Left cardiac atrium (tissue), 4 donors: ENCODE measurements around the gene DUSP16. TPM values are rescaled to one million over a fixed set of nuclear protein-coding genes. Genes with fewer than 3 reads are reported as not detected.
"Not testable (repeated sequence)": the region's sequence is repeated elsewhere in the genome, so short reads cannot be mapped to it uniquely, and the experiment has no call there.

ENCODE experiments used
- ATAC-seq, 2 donors: fragments of 200-7000 bp; cut with Tn5 transposase; one replicate each; pipeline ENCODE4 v1.9.1; 2020; ENCODE audit warnings: mild to moderate bottlenecking in 2 of 2, moderate library complexity in 2 of 2
- DNase-seq: peaks from one replicate; pipeline ENCODE4 v3.0.0-alpha.2; 2020
- intact Hi-C, 2 donors: fragments of 100-400 bp; cut with DNase I; formaldehyde crosslinking; loops; one replicate each; pipeline versions ENCODE4 v1.14.1 to v1.15.1; 2022 to 2023
- total RNA-seq, 2 donors: library from RNA; stranded (reverse); fragmentation: NEBNext Ultra II Directional; extraction: Animal tissue kit (Norgen Biotek cat#: 25700); gene quantifications; one replicate each; pipeline ENCODE4 v1.2.1, GENCODE V29; 2021
- donor health status: DM: no; HTN: yes; CAD: no.
- donor health status: DM: no; HTN: yes; CAD: no; lungs with severe emphysema.
- donor health status: DM: yes; HTN: yes; CAD: no.
- donor health status: Dilated cardiomyopathy.

The DUSP16 gene
- total RNA-seq, 2 donors from 2014 or later, result 11.5 to 17.3 TPM

GRCh38 chr12:12586879-12587675 lies 24.4 kb upstream of the DUSP16 start:
- no peak for DNase-seq
- intact Hi-C loops, result no loop called here
- no peak for ATAC-seq

GRCh38 chr12:12585115-12585863 lies 22.6 kb upstream of the DUSP16 start:
- no peak for DNase-seq
- intact Hi-C loops, result no loop called here
- ATAC-seq, result no peak

GRCh38 chr12:12583510-12584178 lies 21.0 kb upstream of the DUSP16 start:
- no peak for ATAC-seq
- no peak for DNase-seq
- intact Hi-C loops, result no loop called here

GRCh38 chr12:12582895-12583303 lies 20.2 kb upstream of the DUSP16 start:
- no peak for DNase-seq
- intact Hi-C loops, result no loop called here
- ATAC-seq, result peak in 1 of 2 donors; percentile 27

- DNase-seq (no peak), ATAC-seq (no peak)
- intact Hi-C loops, result no loop called here
Measured at GRCh38 chr12:12582193-12582881, 19.7 kb upstream of the DUSP16 start.

- intact Hi-C loops, ATAC-seq, DNase-seq: not testable (repeated sequence)
Measured at GRCh38 chr12:12580716-12581115, 18.1 kb upstream of the DUSP16 start.

- DNase-seq, result no peak
- no peak for ATAC-seq
- intact Hi-C loops, result no loop called here
Measured at GRCh38 chr12:12577786-12578185, 15.1 kb upstream of the DUSP16 start.

- DNase-seq, result no peak
- no peak for ATAC-seq
- intact Hi-C loops, result no loop called here
Measured at GRCh38 chr12:12572659-12573058, 10.0 kb upstream of the DUSP16 start.

GRCh38 chr12:12565971-12566370 lies 3.3 kb upstream of the DUSP16 start:
- not testable (repeated sequence) for DNase-seq, ATAC-seq
- intact Hi-C loops, result loop anchor here (2.0 to 10.0 kb wide), 3 partner anchors 139 to 189 kb away; no protein-coding TSS in a partner anchor

- no peak for ATAC-seq
- no peak for DNase-seq
- intact Hi-C loops, result loop anchor here (2.0 to 10.0 kb wide), 4 partner anchors 58 to 188 kb away; no protein-coding TSS in a partner anchor
Measured at GRCh38 chr12:12564911-12565310, 2.2 kb upstream of the DUSP16 start.

GRCh38 chr12:12563290-12563928 lies 746 bp upstream of the DUSP16 start:
- ATAC-seq (no peak), DNase-seq (no peak)
- intact Hi-C loops, result loop anchor here in 1 of 2 donors (2.0 to 10.0 kb wide), 3 partner anchors 47 to 141 kb away; partner anchors contain the start of gene CREBL2

GRCh38 chr12:12562016-12562483 lies 613 bp downstream of the DUSP16 start:
- peak; percentile 11 to 20 for ATAC-seq
- intact Hi-C loops, result loop anchor here in 1 of 2 donors (2.0 to 10.0 kb wide), 3 partner anchors 49 to 143 kb away; partner anchors contain the start of gene CREBL2
- DNase-seq, result peak; percentile 39

GRCh38 chr12:12561371-12562015 lies 1.2 kb downstream of the DUSP16 start:
- intact Hi-C loops, result loop anchor here in 1 of 2 donors (2.0 to 10.0 kb wide), 3 partner anchors 49 to 143 kb away; partner anchors contain the start of gene CREBL2
- ATAC-seq (peak; percentile 24 to 40), DNase-seq (peak; percentile 73)

- intact Hi-C loops, result loop anchor here in 1 of 2 donors (5.0 to 10.0 kb wide), 2 partner anchors 53 to 144 kb away; no protein-coding TSS in a partner anchor
- DNase-seq (peak; percentile 29), ATAC-seq (peak; percentile 16 to 55)
Measured at GRCh38 chr12:12560587-12561370, 1.9 kb downstream of the DUSP16 start.

- DNase-seq (no peak), ATAC-seq (no peak)
- intact Hi-C loops, result loop anchor here in 1 of 2 donors (5.0 to 10.0 kb wide), 2 partner anchors 53 to 145 kb away; no protein-coding TSS in a partner anchor
Measured at GRCh38 chr12:12559719-12560296, 2.9 kb downstream of the DUSP16 start.

- DNase-seq (no peak), ATAC-seq (no peak)
- intact Hi-C loops, result no loop called here
Measured at GRCh38 chr12:12558291-12558690, 4.4 kb downstream of the DUSP16 start.
